T-helper 2 cell treated with Interferon-gamma antibody and Interleukin-4, amounts not matched to agents 100 ng/mL and 5 ng/mL, for 36 hours (primary cell): ENCODE results near the gene SNX14. TPM values are rescaled to one million over a fixed set of nuclear protein-coding genes. Genes with fewer than 3 reads are reported as not detected.

Experiments used
- intact Hi-C: fragments of 100-400 bp; cut with micrococcal nuclease; formaldehyde crosslinking; loops from one replicate; pipeline ENCODE4 v1.15.1; 2023
- total RNA-seq: library from RNA; stranded (reverse); gene quantifications from 2 replicates; pipeline ENCODE4 v1.2.3, GENCODE V29; 2022

SNX14 gene
- total RNA-seq, 1 donor from 2014 or later, result 56.5 TPM

DNA sequence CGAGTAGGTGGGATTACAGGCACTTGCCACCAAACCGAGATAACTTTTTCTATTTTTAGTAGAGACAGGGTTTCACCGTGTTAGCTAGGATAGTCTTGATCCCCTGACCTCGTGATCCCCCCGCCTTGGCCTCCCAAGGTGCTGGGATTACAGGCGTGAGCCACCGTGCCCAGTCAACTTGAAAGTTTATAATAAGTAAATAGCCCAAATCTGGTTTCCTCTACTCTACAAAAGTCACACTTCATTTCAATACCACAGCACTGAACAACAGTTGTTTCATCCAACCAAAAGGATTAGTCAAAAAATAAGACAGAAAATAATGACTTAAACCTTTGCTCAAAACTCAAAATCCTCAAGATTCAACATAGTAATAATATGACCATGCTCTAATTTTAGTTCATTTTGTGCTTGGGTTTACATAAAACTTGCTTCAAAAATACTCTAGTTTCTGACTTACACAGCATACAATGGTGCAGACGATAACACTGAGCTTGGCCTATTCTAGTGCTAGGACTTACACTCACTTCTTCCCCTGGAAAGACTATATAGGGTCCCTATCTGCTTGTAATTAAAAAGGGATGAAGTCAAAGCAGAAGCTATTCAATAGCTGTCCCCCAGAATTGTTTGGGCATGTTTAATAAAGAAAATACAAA, 87.1 kb downstream of the SNX14 start:
- intact Hi-C loops, result no loop called here

GRCh38 chr6:85498596-85499258, 94.9 kb downstream of the SNX14 start:
- intact Hi-C loops, result no loop called here

DNA sequence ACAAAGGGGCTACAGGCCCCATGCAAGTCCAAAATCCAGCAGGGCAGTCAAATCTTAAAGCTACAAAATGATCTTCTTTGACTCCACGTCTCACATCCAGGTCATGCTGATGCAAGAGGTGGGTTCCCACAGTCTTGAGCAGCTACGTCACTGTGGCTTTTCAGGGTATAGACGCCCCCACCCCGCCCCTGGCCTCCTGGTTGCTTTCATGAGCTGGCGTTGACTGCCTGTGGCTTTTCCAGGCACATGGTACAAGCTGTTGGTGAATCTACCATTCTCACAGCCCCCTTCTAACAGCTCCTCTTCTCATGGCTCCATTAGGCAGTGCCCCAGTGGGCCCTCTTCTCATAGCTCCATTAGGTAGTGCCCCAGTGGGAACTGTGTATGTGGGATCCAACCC, 96.8 kb downstream of the SNX14 start:
- intact Hi-C loops, result no loop called here

DNA sequence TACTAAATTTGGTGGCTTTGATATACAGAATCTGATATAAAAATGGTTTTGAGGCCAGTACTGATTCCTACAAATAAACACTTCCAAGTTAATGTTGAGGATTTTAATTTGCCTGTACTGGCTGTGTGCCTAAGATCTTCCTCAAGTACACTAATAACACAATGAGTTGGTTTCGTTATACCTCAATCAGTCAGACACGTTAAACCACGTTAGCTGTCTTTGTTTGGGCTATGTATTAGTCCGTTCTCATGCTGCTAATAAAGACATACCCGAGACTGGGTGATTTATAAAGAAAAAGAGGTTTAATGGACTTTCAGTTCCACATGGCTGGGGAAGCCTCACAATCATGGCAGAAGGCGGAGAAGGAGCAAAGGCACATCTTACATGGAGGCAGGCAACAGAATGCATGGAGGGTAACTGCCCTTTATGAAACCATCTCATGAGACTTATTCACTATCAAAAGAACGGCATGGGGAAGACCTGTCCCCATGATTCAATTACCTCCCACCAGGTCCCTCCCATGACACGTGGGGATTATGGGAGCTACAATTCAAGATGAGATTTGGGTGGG, 97.6 kb downstream of the SNX14 start:
- intact Hi-C loops, result no loop called here

GRCh38 chr6:85494547-85495536, 98.8 kb downstream of the SNX14 start:
- intact Hi-C loops, result no loop called here

- intact Hi-C loops, result no loop called here
Measured at GRCh38 chr6:85493389-85493788, 100.3 kb downstream of the SNX14 start.

- intact Hi-C loops, result no loop called here
Measured at GRCh38 chr6:85490516-85491248, 103.0 kb downstream of the SNX14 start.

- intact Hi-C loops, result loop anchor here (5.0 kb wide), 1 partner anchor 52 kb away; no protein-coding TSS in a partner anchor
Measured at GRCh38 chr6:85484948-85485347, 108.7 kb downstream of the SNX14 start.

DNA sequence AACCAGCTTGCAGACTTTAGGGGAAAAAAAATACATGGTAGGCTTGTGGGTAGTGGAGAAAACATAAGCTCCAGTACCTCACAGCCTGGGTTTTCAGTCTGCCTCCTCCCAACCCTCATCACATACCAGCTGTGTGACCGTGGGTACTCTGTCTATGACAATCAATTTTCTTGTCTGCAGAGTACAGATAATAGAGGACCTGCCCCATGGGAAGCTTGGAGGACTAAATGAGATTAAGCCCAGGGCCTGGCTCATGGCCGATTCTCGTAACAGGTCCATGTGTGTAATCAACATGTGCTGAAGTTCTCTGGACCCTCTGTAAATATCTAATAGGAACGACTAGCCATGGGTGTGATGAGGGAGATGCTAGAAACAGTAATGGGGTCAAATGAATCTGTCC, 109.8 kb downstream of the SNX14 start:
- intact Hi-C loops, result loop anchor here (1.0 to 5.0 kb wide), 5 partner anchors 23 to 129 kb away; partner anchors contain the start of gene NT5E

DNA sequence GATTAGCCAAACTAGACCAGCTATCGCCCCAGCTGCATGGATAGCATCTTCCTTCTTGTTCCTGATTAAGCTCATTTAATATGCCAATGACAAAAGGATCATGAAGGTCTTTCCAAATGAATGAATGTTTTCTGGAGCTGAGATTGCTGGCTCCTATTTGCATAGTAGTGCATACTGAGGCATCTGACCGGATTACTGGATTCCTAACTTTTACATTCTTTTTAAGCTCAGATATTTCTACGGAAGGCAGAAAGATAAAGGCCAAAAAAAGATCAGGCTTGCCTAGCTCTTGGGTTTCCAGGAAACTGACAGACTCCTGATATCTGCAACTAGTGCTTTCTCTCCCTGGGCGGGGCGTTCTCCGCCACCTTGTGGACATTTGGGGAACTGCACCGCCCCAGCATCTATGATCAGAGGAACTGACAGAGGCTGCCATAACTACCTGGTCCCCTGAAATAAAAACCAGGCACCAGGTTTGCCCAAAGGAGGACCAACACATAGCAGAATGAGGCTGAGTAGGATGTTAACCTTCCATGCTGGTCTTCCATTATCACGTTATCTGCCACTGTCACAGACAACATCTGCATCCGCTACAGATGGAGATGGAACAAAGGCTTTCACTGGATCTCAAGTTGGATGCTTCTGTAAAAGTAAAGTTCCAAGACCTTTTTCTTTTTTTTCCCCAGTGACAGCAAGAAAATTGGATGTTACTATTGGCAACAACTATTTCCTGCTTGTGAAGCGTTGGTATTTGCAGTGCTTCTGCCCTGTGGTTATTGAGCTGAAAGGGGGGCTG, 110.6 kb downstream of the SNX14 start:
- intact Hi-C loops, result loop anchor here (1.0 to 5.0 kb wide), 5 partner anchors 22 to 128 kb away; partner anchors contain the start of gene NT5E

GRCh38 chr6:85482206-85482904, 111.3 kb downstream of the SNX14 start:
- intact Hi-C loops, result loop anchor here (2.0 to 5.0 kb wide), 2 partner anchors 55 to 78 kb away; no protein-coding TSS in a partner anchor

DNA sequence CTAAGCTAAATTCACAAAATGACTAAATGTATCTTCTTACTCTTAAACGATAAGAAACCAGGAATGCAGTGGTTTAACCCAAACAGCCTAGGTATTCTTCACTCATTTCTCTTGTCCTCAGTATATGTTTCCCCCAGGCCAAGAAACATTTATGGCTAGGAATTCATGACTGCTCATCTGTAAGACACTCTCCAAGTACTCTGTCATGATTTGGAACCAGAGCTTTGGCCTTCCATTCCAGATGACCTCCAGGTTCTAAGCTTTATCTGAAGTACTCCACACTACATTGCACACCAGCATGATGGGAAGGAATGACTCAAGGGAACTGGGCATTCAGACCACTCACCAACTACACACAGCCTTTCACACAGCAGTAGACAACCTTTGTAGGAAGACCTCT, 114.5 kb downstream of the SNX14 start:
- intact Hi-C loops, result no loop called here

- intact Hi-C loops, result no loop called here
Measured at GRCh38 chr6:85476532-85476931, 117.1 kb downstream of the SNX14 start.

DNA sequence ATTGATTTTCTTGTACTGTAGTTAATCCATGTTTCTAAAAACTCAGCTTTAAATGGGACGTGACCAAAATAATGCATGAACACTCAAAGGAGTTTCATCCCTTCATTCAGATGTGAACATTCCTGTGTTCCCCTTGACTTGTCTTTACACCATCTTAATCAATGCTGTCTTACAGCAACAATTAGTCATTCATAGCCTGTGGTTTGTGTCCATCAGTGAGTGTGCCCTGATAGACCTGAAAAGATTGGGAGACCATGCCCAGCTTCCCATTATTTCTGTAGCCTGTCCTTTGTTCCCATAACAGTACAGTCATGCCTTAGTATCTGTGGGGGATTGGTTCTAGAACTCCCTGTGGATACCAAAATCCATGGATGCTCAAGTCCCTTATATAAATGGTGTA, 119.9 kb downstream of the SNX14 start:
- intact Hi-C loops, result no loop called here

DNA sequence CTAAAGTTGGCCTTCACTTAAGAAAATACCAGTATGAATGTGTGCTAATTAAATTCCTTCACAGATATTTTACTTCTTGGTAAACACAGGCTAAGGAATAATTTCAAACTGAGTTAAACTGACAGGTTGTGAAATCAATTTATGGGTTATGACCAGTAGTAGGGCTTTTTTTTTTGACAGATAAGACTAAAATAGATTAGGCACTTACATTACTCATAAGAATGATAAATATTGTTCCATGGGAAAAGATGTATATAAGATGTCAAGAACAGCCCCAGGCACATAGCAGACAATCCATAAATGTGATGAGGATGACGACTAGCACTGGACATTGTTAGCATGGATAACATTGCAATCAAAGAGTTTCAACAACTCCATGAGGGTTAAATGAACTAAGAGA, 120.9 kb downstream of the SNX14 start:
- intact Hi-C loops, result no loop called here

- intact Hi-C loops, result no loop called here
Measured at GRCh38 chr6:85470023-85470410, 123.6 kb downstream of the SNX14 start.

- intact Hi-C loops, result no loop called here
Measured at GRCh38 chr6:85469276-85470022, 124.2 kb downstream of the SNX14 start.

DNA sequence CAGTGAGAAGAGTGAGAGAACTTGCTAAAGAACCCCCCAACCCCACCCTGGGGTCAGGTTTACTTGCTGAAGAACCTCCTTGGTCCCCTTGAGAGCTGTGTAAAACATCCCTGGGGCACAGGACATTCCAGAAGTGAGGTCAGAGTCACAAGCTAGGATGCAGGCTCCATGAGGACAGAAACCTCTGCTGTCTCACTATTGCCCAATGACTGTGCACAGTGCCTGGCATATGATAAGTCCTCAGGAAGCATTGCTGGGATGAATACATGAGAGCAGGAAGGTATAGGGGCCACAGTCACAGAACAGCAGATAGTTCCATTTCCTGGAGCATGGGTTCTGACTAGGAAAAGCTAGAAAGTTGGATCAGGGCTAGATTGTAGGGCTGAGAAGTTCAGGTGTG, 125.3 kb downstream of the SNX14 start:
- intact Hi-C loops, result no loop called here
